ENCODE data around the gene TMEM229B. TPM values are rescaled to one million over a fixed set of nuclear protein-coding genes. Genes with fewer than 3 reads are reported as not detected.

Gene TMEM229B
- total RNA-seq, 1 donor from 2014 or later = 0.26 TPM

- FAIRE-seq (no peak), DNase-seq (ENCODE audit: low read depth) (no peak)
- TF ChIP-seq, protein P1, sequence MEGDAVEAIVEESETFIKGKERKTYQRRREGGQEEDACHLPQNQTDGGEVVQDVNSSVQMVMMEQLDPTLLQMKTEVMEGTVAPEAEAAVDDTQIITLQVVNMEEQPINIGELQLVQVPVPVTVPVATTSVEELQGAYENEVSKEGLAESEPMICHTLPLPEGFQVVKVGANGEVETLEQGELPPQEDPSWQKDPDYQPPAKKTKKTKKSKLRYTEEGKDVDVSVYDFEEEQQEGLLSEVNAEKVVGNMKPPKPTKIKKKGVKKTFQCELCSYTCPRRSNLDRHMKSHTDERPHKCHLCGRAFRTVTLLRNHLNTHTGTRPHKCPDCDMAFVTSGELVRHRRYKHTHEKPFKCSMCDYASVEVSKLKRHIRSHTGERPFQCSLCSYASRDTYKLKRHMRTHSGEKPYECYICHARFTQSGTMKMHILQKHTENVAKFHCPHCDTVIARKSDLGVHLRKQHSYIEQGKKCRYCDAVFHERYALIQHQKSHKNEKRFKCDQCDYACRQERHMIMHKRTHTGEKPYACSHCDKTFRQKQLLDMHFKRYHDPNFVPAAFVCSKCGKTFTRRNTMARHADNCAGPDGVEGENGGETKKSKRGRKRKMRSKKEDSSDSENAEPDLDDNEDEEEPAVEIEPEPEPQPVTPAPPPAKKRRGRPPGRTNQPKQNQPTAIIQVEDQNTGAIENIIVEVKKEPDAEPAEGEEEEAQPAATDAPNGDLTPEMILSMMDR (IDR thresholded peaks at IDR 0.05; ENCODE audit: insufficient read depth, low read length, severe bottlenecking) = no peak
- Histone ChIP-seq H3K36me3 (ENCODE audit: control insufficient read depth, insufficient read depth, low read length) (no peaks in the 10 kb centered on the region), H3K27me3 (ENCODE audit: control insufficient read depth, insufficient read depth, low read length) (no peaks in the 10 kb centered on the region), H3K4me3 (ENCODE audit: low read depth, low read length) (no peak overlapping the region)
Observed at GRCh38 chr14:67441672-67442071, 46.8 kb downstream of the TMEM229B start.

DNA sequence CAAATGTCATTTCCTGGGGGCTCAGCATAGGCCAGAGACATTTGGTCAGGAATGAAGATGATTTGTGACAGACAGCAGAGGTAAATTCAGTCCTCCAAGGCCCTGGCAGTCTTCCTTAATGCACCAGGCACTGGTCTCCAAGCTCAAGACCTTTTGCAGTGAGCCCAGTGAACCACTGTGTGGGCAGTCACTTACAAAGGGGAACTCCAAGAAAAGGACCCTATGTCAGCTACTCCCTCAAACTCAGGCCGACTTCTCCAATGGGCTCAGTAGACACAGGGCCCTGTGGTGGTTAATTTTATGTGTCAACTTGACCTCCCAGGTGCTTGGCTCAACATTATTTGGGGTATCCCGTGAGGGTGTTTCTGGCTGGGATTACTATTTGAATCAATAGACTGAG is 47.3 kb downstream of the TMEM229B start:
- FAIRE-seq = peak; percentile 28
- no peaks in the 10 kb centered on the region for H3K36me3 ChIP-seq (ENCODE audit: control insufficient read depth, insufficient read depth, low read length)
- TF ChIP-seq, protein P1 (IDR thresholded peaks at IDR 0.05; ENCODE audit: insufficient read depth, low read length, severe bottlenecking) = no peak

GRCh38 chr14:67440513-67440912 is 48.0 kb downstream of the TMEM229B start:
- peak; percentile 46 for DNase-seq (ENCODE audit: low read depth)
- FAIRE-seq = no peak
- Histone ChIP-seq H3K27me3 (ENCODE audit: control insufficient read depth, insufficient read depth, low read length) (no peaks in the 10 kb centered on the region), H3K4me3 (ENCODE audit: low read depth, low read length) (no peak overlapping the region), H3K36me3 (ENCODE audit: control insufficient read depth, insufficient read depth, low read length) (no peaks in the 10 kb centered on the region)
- TF ChIP-seq, protein P1 (IDR thresholded peaks at IDR 0.05; ENCODE audit: insufficient read depth, low read length, severe bottlenecking) = no peak

More for the DNA sequence above, 47.3 kb downstream of the TMEM229B start:
- Histone ChIP-seq H3K4me3 (ENCODE audit: low read depth, low read length) (no peak overlapping the region), H3K27me3 (ENCODE audit: control insufficient read depth, insufficient read depth, low read length) (no peaks in the 10 kb centered on the region)
- no peak for DNase-seq (ENCODE audit: low read depth)

DNA sequence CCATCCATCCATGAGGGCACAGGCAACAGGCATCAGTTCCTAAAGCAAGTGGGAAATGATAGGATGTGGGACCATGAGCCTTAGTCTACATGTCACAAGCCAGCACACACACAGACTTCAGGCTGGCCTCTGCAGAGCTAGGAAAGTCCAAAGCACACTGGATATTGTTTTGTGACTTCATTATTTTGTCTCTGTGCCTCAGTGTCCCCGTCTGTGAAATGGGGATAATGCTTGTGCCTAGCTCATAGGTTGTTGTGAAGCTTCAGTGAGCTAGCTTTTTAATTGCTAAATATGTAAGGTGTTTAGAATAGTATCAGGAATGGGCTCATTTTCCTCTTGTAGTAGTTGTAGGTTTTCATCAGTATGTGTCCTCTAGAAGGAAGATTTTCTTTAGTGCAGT is 49.6 kb downstream of the TMEM229B start:
- H3K36me3 ChIP-seq (ENCODE audit: control insufficient read depth, insufficient read depth, low read length) = no peaks in the 10 kb centered on the region
- TF ChIP-seq, protein P1 (IDR thresholded peaks at IDR 0.05; ENCODE audit: insufficient read depth, low read length, severe bottlenecking) = no peak
- H3K4me3 ChIP-seq (ENCODE audit: low read depth, low read length) = no peak overlapping the region
- no peaks in the 10 kb centered on the region for H3K27me3 ChIP-seq (ENCODE audit: control insufficient read depth, insufficient read depth, low read length)
- FAIRE-seq (no peak), DNase-seq (ENCODE audit: low read depth) (no peak)

DNA sequence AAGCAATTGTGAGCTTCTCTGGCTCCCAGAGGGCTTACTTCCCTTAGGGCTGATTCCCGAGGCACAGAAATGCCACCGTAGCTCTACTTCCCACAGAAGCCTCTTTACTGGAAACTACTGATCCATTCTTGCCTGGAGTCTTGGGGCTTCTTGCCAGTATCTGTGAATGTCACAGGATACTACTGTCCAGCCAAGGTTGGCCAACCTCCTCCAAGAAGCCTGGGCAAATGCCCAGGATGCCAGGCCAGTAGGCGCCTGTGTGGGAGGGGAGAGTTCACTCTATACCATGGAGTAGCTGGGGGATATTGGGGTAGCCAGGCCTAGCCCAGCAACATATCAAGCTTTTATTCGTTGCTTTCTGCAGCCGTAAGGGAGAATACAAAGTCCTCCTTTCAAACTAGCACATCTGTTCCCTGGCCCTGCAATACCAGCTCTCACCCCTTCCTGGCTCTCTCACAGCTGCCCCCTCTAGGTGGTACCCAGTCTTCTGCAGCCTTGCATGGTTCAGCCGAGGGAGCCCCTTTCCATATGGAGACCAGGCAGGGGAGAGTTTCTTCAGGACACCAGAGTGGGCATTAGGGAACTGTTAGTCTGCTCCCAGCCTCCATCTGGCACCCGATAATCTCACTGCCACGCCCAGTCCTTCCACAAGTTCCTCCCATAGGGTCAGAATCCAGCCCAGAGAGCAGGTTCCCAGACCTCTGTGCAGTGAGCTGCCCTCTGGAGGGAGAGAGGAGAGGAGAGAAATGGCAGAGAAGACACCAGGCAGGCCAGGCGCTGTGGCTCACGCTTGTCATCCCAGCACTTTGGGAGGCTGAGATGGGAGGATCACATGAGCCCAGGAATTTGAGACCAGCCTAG is 52.3 kb downstream of the TMEM229B start:
- no peak overlapping the region for H3K4me3 ChIP-seq (ENCODE audit: low read depth, low read length)
- TF ChIP-seq, protein P1 (IDR thresholded peaks at IDR 0.05; ENCODE audit: insufficient read depth, low read length, severe bottlenecking) = no peak
- H3K36me3 ChIP-seq (ENCODE audit: control insufficient read depth, insufficient read depth, low read length) = no peaks in the 10 kb centered on the region
- DNase-seq (ENCODE audit: low read depth) = no peak
- FAIRE-seq = peak; percentile 32
- H3K27me3 ChIP-seq (ENCODE audit: control insufficient read depth, insufficient read depth, low read length) = no peaks in the 10 kb centered on the region
